Stimulated activated CD4-positive, alpha-beta T cell treated with anti-CD3 and anti-CD28 coated beads, Interleukin-12 subunit alpha, Interleukin-12 subunit beta, amount 100 ng/mL, for 48 hours (primary cell): ENCODE data around the gene ARHGAP24.
"Not testable (repeated sequence)": the region's sequence is repeated elsewhere in the genome, so short reads cannot be mapped to it uniquely, and the experiment has no call there.

ENCODE experiments used
- DNase-seq, 3 donors: peaks; one replicate each; pipeline ENCODE4 v3.0.0-alpha.2; 2020; ENCODE audit warnings: low read depth in 2 of 3, low spot score in 1 of 3

ARHGAP24 gene

DNA sequence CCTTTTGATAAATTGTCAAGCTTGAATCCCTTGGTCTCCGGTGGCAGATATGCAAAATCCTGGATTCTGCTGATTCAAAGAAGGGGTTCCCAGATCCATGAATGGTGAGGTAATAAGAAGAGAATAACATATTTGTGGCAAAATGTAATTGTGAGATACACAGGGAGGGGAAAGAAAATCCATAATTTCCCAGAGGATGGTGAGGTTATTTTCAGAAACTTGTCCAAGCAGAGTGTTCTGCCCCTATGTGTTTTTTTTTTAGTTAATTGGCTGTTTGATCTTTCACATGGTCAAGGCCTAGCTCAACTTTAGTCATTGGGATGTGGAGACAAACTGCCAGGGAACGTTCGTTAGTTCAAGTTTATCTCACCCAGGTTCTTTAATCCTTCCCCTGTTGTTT, 476.1 kb downstream of the ARHGAP24 start:
- DNase-seq: no peak

GRCh38 chr4:85952528-85952927, 477.6 kb downstream of the ARHGAP24 start:
- no peak for DNase-seq

GRCh38 chr4:85952972-85953650, 478.2 kb downstream of the ARHGAP24 start:
- no peak for DNase-seq

DNA sequence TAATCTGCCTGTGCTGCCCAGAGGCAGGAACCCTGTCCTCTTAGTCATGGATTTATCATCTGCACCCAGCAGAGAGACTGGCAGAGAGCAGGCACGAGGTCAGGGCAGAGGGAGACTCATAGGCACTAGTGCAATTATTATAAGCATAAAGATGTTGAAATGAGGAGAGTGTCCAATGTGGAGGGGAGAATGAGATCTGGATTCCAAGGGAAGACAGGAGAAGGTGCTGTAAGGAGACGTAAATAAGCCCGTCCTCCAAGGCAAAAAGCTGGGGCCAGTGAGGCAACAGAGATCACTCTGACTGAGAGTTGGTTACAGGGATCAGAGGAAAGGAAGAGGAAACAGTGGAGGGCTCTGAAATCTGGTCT, 478.7 kb downstream of the ARHGAP24 start:
- no peak for DNase-seq

GRCh38 chr4:85955620-85956292, 480.8 kb downstream of the ARHGAP24 start:
- no peak for DNase-seq

GRCh38 chr4:85956293-85956945, 481.5 kb downstream of the ARHGAP24 start:
- no peak for DNase-seq

DNA sequence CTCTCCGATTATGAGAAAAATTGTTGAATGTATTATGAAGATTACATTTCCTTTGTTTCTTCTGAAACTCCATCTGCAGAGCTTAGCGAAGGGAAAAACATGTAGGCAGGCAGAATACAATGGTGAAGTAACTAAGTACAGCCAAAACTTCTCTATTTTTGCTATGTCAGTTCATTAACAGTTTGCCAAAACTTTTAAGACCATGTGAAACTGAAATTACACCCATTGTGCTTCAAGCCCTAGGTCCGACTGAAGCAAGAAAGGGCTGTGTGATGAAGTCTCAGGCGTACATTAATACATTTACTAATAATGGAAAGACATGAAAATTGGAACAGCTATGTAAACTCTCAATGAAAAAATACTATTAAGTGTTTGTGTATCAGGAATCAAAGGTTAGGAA, 486.9 kb downstream of the ARHGAP24 start:
- no peak for DNase-seq

- no peak for DNase-seq
Observed at GRCh38 chr4:85963231-85963630, 488.3 kb downstream of the ARHGAP24 start.

DNA sequence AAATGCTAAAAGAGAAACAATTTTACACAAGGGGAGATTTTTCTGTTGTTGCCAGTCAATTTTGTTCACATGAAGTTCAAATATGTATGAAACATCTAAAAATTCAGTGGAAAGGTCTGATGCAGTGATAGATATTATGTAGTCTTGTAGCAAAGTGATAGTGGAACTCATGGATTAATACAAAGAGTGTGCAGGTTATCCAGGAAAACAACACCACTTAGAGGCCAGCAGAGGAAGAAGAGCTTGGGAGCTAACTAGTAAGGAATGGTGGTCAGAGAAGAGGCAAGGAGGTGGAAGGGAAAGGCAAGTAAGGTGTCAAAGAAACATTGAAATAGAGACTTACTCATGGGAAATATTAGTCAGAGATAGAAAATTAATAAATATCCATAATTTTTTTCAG, 489.3 kb downstream of the ARHGAP24 start:
- DNase-seq: no peak

DNA sequence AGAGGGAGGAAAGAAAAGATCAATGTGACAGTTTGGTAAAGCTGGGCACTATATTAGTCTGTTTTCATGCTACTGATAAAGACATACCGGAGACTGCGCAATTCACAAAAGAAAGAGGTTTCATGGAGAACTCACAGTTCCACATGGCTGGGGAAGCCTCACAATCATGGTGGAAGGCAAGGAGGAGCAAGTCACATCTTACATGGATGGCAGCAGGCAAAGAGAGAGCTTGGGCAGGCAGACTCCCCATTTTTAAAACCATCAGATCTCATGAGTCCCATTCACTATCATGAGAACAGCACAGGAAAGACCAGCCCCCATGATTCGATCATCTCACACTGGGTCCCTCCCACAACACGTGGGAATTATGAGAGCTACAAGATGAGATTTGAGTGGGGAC, 490.1 kb downstream of the ARHGAP24 start:
- not testable (repeated sequence) for DNase-seq

DNA sequence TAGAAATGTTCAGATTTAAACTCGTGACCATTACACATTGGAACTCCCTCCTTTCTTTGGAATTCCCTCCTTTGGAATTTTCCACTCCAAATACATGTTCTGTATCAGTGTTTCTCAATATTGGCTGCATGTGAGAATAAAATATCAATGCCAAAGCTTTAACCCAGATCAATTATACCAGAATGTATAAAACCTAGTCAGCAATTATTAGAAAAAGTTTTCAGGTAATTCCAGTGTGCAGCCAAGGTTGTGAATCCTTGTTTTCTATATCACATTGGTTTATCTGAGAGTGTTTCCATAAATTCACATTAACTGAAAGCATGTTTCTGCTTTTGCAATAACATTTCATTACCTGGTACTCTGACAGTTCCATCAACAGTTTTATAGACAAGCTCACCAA, 490.6 kb downstream of the ARHGAP24 start:
- DNase-seq: no peak

DNA sequence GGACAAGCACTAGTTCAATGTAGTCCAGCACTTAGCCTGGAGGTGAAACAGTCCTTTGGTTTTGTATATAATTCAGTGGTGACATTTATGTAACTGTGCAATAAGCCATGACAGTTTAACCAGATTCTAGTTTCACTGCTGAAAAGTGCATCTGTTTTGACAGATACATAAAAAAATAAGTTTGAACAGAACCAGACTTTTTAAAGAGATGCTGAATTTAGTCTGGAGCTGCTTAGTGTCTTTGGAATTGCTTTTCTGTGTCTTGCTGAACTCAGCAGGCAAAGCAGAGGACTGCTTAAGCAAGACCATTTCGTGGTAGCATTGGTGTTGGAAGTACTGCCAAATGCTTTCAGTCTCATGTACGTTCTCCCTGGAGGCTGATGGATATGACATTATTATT, 491.4 kb downstream of the ARHGAP24 start:
- DNase-seq: no peak

GRCh38 chr4:85967872-85968271, 492.9 kb downstream of the ARHGAP24 start:
- no peak for DNase-seq

DNA sequence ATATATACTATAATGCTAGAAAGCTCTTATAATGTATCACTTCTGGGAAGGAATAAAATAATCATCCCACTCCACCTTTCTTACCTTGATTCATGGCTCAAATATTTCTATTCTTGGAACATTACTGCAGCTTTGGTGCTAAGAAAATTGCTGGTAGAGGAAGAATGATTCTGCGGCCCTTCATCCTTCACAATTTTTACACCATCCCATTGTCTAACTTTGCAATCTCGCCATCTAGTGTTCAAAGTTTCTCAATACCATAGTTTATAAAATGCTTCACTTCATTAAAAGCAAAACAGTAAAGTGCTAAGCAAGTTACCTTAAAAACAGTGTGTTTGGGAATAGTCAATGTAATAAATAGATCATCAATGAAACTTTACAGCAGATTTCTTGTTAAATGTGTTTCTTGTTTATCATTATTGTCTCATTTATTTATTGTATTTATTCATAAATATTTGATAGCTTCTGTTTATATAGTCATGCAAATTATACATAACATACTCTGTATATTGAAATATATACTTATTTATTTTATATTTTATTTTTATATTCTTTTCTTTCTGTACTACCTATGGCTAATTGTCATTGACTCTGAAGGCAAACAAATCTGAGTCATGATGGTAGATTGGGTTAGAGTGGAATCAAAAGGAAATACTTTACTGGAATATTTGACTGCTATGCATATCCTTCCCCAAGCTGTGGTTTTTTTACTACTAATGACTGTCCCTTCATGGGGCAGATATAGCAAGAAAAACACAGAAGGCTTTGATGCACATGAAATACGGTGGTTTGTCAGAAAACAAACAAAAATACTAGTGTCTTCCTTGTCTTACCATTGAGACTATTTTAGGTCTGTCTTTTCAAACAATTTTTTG, 494.2 kb downstream of the ARHGAP24 start:
- no peak for DNase-seq

DNA sequence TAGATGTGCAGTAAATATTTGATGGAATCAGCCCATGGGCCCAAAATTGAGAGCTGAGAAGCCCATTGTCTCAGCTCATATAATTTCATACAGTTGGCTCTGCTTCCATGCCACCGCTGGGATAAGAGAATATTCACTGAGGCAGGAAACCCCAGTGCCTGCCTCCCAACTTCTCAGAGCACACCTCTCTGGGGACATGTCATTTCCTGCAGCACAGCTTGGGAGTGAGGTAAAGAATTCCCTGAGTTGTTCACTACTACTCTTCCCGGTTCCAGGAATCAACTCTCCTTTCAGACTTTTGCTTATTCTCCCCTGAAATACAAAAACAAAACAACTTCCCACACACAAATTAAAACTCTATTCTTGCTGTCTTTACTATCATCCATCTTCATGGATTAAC, 495.6 kb downstream of the ARHGAP24 start:
- DNase-seq: no peak

- no peak for DNase-seq
Observed at GRCh38 chr4:85979276-85979675, 504.3 kb downstream of the ARHGAP24 start.

GRCh38 chr4:85986266-85986665, 511.3 kb downstream of the ARHGAP24 start:
- no peak for DNase-seq

DNA sequence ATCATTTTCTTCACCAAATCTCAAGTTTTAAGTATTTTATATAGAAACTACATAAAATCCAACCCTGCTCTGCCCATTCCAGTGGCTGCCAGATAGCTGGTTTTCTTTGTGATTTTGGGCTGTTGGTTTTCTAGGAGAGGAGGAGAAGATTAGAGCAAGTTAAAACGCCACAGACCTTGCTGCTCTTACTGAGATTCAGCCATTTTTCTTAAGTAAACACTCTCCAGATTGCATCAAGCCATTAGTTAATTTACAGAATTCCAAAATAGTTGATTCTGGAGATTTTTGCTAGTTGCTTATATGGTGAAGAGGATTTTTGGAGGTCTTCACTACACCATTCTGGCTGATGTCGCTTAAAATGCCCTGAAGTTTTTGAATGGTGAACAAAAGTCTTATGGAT, 518.7 kb downstream of the ARHGAP24 start:
- no peak for DNase-seq

DNA sequence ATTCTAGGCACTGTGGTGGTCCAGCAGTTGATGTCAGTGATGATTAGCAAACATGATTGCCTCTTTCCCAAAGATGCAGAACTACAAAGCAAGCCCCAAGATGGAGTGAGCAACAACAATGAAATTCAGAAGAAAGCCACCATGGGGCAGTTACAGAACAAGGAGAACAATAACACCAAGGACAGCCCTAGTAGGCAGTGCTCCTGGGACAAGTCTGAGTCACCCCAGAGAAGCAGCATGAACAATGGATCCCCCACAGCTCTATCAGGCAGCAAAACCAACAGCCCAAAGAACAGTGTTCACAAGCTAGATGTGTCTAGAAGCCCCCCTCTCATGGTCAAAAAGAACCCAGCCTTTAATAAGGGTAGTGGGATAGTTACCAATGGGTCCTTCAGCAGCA, 519.6 kb downstream of the ARHGAP24 start:
- DNase-seq: no peak

- no peak for DNase-seq
Observed at GRCh38 chr4:85995361-85995760, 520.4 kb downstream of the ARHGAP24 start.

DNA sequence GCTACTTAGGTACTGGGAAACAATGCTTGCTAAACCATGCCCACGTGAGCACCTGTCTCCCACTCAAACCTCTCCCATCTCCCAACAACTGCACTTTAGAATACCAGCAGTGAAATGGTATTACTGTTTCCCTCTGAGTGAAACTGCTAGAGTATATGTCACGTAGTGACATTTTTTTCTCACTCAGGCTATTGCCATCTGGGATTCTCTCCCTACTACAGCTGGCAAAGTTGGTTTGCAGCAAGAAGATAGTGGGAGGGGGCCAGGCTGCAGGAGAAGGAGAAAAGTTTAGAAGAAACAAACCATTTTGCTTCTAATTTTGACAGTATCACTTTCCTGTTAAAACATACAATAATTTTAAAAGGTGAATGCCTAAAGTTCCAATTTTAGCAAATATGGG, 526.6 kb downstream of the ARHGAP24 start:
- no peak for DNase-seq

DNA sequence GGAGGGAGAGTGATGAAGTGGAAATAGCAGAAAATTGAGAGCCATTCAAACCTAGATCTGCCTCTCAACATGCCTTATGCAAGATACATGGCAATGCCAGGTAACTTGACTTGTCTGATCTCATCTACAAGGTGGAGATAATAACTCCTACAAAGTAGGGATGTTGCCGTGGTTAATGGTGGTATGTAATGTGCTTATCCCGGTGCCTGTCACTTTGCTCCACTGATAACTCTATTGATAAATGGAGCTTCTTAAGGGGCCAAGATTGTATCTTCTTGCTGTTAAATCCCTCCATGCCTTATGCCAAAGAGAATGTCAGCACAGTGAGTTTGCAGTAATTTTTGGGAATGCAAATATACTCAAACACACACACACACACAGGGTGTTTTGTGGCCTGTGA, 529.1 kb downstream of the ARHGAP24 start:
- no peak for DNase-seq
